NB4 (cell line): ENCODE results near the gene ZNF236.
"Not testable (repeated sequence)": the region's sequence is repeated elsewhere in the genome, so short reads cannot be mapped to it uniquely, and the experiment has no call there.

Experiments used
- DNase-seq: peaks from one replicate; pipeline ENCODE4 v3.0.0; 2010; ENCODE audit warnings: low read depth
- H3K4me3 ChIP-seq: one replicate; pipeline ENCODE4 v1.5.1; 2011; ENCODE audit warnings: mild to moderate bottlenecking, low read depth, low read length, moderate library complexity
- MYC ChIP-seq: IDR thresholded peaks from 2 replicates; pipeline ENCODE4 v1.6.1; 2011; ENCODE audit warnings: low read depth, low read length
- POLR2A ChIP-seq: IDR thresholded peaks from 2 replicates; pipeline ENCODE4 v1.6.1; 2011; ENCODE audit warnings: mild to moderate bottlenecking; ENCODE audit not compliant: insufficient read length; ENCODE audit errors: extremely low read depth
- TF ChIP-seq, protein P1 (sequence below): IDR thresholded peaks from 2 replicates; pipeline ENCODE4 v1.6.1; 2011; ENCODE audit warnings: low read depth, low read length
- TF ChIP-seq, protein P2 (sequence below): IDR thresholded peaks from one replicate; pipeline ENCODE4 v1.5.1; 2012; ENCODE audit warnings: low read depth, low read length

Gene ZNF236

DNA sequence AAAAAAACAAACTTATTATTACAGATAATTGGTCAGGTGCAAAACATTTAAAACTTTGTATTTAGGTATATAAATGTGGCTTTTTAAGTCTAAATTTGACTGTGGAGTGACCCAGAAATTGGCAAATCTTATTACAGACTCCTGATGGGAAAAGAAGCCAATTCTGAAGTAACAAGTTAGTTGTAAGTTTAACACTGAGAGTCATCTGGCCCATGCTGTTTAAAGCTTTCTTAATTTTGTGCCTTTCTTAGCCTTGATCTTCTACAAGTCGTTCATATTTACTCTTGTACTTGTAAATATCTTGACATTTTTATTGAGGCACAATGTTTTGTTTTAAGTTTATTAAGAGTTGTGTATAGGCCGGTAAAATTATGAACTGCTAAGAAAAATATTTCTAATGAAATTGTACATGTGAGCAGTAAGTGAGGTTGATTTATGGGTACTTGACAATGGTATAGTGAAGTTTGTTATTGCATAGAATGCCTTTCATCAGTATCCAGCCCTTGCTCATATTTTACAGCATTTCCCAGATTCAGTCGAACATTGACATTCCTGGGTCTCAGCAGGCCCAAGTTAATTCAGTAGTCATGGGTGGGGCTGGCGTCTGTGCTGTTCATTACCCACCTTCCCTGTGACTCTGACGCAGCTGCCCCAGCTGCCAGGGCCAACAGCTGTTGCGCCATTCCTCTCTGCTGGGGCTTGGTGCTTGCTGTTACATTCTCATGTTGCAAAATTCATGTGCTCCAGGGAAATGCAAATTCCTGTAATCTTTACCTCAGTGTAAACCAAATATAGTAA lies 121.4 kb downstream of the ZNF236 start:
- H3K4me3 ChIP-seq: no peak overlapping the region
- peak; percentile 12 for DNase-seq
- no peak for TF ChIP-seq MYC
- TF ChIP-seq, protein P1, sequence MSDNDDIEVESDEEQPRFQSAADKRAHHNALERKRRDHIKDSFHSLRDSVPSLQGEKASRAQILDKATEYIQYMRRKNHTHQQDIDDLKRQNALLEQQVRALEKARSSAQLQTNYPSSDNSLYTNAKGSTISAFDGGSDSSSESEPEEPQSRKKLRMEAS: no peak
- TF ChIP-seq POLR2A: no peak
- TF ChIP-seq, protein P2, sequence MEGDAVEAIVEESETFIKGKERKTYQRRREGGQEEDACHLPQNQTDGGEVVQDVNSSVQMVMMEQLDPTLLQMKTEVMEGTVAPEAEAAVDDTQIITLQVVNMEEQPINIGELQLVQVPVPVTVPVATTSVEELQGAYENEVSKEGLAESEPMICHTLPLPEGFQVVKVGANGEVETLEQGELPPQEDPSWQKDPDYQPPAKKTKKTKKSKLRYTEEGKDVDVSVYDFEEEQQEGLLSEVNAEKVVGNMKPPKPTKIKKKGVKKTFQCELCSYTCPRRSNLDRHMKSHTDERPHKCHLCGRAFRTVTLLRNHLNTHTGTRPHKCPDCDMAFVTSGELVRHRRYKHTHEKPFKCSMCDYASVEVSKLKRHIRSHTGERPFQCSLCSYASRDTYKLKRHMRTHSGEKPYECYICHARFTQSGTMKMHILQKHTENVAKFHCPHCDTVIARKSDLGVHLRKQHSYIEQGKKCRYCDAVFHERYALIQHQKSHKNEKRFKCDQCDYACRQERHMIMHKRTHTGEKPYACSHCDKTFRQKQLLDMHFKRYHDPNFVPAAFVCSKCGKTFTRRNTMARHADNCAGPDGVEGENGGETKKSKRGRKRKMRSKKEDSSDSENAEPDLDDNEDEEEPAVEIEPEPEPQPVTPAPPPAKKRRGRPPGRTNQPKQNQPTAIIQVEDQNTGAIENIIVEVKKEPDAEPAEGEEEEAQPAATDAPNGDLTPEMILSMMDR: no peak

- not testable (repeated sequence) for H3K4me3 ChIP-seq, DNase-seq
These were observed 122.0 kb downstream of the ZNF236 start for GRCh38 chr18:76944346-76944745.

GRCh38 chr18:76948345-76948744 lies 126.0 kb downstream of the ZNF236 start:
- TF ChIP-seq, protein P1: no peak
- TF ChIP-seq MYC (no peak), POLR2A (no peak)
- TF ChIP-seq, protein P2: no peak
- no peak for DNase-seq
- H3K4me3 ChIP-seq: no peak overlapping the region

DNA sequence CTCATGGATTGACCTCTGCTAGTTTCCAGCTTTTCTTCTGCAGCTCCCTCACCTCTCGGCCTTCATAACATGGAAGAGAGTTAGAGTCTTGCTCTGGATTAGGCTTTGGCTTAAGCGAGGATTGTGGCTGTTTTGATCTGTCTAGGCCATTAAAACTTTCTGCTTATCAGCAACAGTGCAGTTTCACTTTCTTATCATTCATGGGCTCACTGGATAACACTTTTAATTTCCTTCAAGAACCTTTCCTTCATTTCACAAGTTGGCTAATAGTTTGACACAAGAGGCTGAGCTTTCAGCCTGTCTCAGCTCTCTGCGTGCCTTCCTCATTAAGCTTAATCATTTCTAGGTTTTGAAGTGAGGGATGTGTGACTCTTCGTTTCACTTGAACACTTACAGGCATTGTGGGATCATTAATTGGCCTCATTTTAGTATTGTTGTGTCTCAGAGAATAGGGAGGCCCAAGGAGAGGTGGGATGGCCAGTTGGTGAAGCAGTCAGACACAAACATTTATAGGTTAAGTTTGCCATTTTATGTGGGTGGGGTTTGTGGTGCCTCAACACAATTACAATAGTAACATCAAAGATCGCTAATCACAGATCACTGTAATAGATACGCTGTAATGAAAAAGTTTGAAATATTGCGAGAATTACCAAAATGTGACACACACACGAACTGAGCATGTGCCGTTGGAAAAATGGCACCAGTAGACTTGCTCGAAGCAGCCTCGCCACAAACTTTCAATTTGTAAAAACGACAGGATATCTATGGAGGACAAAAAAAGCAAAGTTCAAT lies 129.3 kb downstream of the ZNF236 start:
- TF ChIP-seq, protein P2: no peak
- TF ChIP-seq MYC: no peak
- no peak for TF ChIP-seq POLR2A
- TF ChIP-seq, protein P1: no peak
- no peak overlapping the region for H3K4me3 ChIP-seq
- DNase-seq: no peak

GRCh38 chr18:76952747-76953146 lies 130.4 kb downstream of the ZNF236 start:
- DNase-seq: no peak
- no peak overlapping the region for H3K4me3 ChIP-seq
- no peak for TF ChIP-seq MYC
- TF ChIP-seq, protein P2: no peak
- TF ChIP-seq POLR2A: no peak
- TF ChIP-seq, protein P1: no peak

DNA sequence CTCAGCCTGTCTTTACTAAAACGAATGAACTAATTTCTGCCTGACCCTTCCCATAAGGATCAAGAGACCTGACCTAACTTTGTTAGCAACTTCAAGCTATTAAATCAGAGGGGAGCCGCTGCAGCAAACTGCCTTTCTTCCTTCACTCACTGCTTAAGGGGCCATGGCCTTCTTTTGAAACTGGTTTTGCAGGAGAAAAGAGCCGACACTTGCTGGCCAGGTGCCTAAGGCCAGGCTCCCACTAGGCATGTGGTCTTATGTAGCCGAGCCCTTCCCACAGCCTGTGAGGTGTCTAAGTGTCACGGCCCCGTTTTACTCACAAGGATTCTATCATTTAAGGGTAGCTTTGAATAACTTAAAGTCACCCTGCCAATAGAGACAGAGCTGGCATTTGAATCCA lies 130.8 kb downstream of the ZNF236 start:
- DNase-seq: no peak
- no peak overlapping the region for H3K4me3 ChIP-seq
- TF ChIP-seq, protein P1: no peak
- TF ChIP-seq MYC (no peak), POLR2A (no peak)
- TF ChIP-seq, protein P2: no peak
